Measurements from ENCODE around the gene HOXD8.

DNA sequence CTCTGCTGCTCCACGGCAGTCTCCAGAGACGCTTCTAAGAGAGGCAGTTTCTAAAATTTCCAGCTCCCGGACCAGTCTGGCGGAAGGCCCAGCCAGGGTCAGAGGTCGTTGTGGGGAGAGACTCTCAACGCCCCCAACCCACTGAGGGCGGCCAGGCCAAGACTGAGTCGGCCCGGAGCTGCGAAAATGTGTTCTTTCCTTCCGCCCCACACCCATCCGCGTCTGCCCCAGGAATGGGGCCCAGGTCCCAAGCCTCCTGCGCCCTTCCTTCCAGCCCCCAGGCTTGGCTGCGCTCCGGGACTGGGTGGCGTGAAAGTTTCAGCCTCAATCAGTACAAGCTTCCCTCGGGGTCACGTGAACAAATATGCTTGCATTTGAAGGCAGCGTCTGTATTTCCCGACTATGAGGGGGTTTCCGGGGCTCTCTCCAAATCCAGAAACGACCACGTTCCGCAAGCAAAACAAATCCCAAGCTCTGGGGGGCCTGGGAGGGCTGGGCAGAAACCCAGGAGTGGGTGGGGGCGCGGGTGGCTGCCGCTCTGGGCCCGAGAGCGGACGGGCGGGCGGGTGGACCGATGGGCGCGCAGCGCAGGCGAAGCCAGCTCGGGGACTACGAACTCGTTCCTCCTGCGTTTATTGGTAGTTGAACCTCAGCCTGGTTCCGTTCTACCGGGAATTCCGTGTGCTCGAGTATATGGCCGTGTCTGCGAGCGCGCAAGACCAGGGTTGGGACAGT lies 30.9 kb downstream of the HOXD8 start:
- TF ChIP-seq, protein P1, sequence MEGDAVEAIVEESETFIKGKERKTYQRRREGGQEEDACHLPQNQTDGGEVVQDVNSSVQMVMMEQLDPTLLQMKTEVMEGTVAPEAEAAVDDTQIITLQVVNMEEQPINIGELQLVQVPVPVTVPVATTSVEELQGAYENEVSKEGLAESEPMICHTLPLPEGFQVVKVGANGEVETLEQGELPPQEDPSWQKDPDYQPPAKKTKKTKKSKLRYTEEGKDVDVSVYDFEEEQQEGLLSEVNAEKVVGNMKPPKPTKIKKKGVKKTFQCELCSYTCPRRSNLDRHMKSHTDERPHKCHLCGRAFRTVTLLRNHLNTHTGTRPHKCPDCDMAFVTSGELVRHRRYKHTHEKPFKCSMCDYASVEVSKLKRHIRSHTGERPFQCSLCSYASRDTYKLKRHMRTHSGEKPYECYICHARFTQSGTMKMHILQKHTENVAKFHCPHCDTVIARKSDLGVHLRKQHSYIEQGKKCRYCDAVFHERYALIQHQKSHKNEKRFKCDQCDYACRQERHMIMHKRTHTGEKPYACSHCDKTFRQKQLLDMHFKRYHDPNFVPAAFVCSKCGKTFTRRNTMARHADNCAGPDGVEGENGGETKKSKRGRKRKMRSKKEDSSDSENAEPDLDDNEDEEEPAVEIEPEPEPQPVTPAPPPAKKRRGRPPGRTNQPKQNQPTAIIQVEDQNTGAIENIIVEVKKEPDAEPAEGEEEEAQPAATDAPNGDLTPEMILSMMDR (IDR thresholded peaks at IDR 0.05), result no peak
- TF ChIP-seq EP300 (IDR thresholded peaks at IDR 0.05) (no peak), POLR2A (IDR thresholded peaks at IDR 0.05) (peak in 1 of 2 donors; percentile 8)
